Esophagus muscularis mucosa (tissue), 4 donors: ENCODE results near the gene NUDT17.

Source experiments
- CTCF ChIP-seq, 3 experiments: fragments of 200-600 bp in 2 of 3; fragments of 450-650 bp in 1 of 3; sonication (generic) in 2 of 3; IDR thresholded peaks; one replicate each; pipeline ENCODE4 v1.5.1; 2017 to 2019; ENCODE audit warnings: antibody characterized with exemption in 3 of 3, mild to moderate bottlenecking in 2 of 3, moderate library complexity in 1 of 3
- EP300 ChIP-seq: sonication (generic); formaldehyde crosslinking; IDR thresholded peaks from one replicate; pipeline ENCODE4 v1.6.1; 2017; ENCODE audit warnings: antibody characterized with exemption
- POLR2A ChIP-seq: fragments of 450-650 bp; IDR thresholded peaks from one replicate; pipeline ENCODE4 v1.6.1; 2017; ENCODE audit warnings: antibody characterized with exemption, moderate library complexity, mild to moderate bottlenecking, low read depth
- POLR2AphosphoS5 ChIP-seq, 2 donors: sonication (generic); formaldehyde crosslinking; IDR thresholded peaks; one replicate each; pipeline ENCODE4 v1.6.1; 2017; ENCODE audit warnings: antibody characterized with exemption in 2 of 2

DNA sequence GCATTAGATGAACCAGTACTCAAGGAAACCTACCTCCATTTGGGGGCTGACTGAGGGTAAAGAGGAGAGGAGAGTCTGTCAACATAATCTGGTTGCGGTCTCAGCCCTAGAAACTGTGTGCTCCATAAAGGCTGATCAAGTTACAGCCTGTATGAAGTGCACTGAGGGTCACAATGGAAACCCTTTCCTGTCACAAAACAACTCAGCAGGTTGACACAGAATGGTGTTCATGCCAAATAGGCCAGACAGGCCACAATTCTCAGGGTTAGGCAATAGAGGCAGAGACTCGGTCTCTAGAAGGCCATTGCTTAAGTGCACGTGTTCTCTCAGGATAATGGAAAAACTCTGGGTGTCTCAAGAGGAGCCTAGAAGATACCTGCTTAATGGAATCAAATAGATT is 44.3 kb downstream of the NUDT17 start:
- TF ChIP-seq CTCF (IDR thresholded peaks at IDR 0.05) (no peak), POLR2AphosphoS5 (IDR thresholded peaks at IDR 0.05) (no peak), POLR2A (no peak), EP300 (no peak)
